Colon (tissue), 2 donors: ENCODE data around the gene OPRL1.
"Not testable (repeated sequence)": the region's sequence is repeated elsewhere in the genome, so short reads cannot be mapped to it uniquely, and the experiment has no call there.

Experiments
- FAIRE-seq: peaks from 2 replicates; lab custom pipeline; 2012; peaks lifted over from hg19 to GRCh38; lab: Jason Lieb, UNC
- donor health status: control.
- donor health status: control.

Gene OPRL1

DNA sequence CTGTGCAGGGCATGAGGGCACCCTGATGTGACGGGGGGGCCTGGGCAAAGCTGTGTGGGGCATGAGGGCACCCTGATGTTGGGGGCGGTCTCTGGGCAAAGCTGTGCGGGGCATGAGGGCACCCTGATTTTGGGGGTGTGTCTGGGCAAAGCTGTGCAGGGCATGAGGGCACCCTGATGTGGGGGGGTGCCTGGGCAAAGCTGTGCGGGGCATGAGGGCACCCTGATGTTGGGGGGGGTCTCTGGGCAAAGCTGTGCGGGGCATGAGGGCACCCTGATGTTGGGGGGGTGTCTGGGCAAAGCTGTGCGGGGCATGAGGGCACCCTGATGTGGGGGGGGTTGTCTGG lies 37.5 kb downstream of the OPRL1 start:
- not testable (repeated sequence) for FAIRE-seq

DNA sequence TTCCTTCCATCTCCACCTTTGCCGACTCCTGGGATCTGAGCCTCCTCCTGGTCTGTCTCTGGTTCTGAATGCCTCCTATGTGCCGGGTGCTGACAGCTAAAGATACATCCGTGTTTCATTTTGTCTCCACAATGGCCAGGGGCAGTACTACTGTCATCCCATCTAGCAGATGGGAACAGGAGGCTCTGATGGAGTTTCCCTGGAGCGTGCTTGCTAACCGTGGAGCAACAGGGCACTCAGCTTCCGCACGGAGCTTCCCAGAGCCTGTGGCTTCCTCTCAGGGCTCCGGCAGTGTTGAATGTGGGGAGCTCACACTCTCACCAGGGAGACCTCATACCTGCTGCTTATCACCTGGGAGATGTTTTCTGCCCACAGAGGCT lies 39.4 kb downstream of the OPRL1 start:
- FAIRE-seq: no peak

DNA sequence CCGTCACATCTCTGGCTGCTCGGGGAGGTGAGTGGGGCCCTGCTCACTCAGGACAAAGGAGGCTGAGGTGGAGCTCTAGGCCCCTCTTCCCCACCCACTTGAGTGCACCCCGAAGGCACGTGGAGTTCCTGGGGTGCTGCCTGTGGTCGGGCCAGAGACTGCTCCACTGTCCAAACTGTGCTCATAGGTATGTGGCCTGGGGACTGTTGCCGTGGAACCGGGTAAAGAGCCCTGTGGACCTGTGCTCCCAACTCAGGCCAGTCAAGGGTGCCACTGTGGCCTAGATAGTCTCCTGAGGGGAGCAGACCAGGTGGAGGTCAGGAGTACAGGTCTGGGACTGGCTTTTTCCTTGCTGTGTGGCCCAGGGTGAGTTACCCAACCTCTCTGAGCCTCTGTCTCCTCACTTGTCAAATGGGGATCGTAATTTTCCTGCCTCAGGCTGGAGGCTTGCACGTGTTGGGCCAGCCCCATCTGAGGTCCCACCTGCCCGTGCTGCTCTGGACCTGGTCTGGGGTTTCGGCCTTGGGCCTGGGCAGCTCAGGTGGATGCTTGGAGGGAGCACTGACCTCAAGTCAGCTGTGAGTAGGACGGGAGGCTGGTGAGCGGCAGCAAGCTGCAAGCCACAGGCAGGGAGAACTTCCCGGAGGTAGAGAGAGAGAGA lies 39.9 kb downstream of the OPRL1 start:
- FAIRE-seq: no peak

DNA sequence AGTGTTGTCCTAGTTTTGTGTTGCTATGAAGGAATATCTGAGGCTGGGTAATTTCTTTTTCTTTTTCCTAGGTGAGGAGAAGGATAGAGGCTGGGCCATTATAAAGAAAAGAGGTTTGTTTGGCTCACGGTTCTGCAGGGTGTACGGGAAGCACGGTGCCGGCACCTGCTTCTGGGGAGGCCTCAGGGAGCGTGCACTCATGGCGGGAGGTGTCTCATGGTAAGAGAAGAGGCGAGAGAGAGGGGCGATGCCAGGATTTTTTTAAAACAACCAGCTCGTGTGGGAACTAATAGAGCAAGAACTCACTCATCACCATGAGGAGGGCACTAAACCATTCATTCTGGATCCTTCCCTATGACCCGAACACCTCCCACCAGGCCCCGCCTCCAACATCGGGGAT lies 41.7 kb downstream of the OPRL1 start:
- FAIRE-seq: no peak

DNA sequence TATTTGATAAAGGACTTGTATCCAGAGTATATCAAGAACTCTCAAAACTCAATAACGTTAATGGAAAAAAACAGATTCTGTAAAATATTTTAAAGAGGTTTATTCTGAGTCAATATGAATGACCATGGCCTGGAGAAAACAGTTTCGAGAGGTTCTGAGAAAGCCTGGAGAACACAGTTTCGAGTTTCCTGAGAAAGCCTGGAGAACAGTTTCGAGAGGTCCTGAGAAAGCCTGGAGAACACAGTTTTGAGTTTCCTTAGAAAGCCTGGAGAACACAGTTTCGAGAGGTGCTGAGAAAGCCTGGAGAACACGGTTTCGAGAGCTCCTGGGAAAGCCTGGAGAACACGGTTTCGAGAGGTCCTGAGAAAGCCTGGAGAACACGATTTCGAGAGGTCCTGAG lies 43.0 kb downstream of the OPRL1 start:
- not testable (repeated sequence) for FAIRE-seq

DNA sequence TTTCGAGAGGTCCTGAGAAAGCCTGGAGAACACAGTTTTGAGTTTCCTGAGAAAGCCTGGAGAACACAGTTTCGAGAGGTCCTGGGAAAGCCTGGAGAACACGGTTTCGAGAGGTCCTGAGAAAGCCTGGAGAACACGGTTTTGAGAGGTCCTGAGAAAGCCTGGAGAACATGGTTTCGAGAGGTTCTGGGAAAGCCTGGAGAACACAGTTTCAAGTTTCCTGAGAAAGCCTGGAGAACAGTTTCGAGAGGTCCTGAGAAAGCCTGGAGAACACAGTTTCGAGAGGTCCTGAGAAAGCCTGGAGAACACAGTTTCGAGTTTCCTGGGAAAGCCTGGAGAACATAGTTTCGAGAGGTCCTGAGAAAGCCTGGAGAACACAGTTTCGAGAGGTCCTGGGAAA lies 43.6 kb downstream of the OPRL1 start:
- FAIRE-seq: not testable (repeated sequence)

DNA sequence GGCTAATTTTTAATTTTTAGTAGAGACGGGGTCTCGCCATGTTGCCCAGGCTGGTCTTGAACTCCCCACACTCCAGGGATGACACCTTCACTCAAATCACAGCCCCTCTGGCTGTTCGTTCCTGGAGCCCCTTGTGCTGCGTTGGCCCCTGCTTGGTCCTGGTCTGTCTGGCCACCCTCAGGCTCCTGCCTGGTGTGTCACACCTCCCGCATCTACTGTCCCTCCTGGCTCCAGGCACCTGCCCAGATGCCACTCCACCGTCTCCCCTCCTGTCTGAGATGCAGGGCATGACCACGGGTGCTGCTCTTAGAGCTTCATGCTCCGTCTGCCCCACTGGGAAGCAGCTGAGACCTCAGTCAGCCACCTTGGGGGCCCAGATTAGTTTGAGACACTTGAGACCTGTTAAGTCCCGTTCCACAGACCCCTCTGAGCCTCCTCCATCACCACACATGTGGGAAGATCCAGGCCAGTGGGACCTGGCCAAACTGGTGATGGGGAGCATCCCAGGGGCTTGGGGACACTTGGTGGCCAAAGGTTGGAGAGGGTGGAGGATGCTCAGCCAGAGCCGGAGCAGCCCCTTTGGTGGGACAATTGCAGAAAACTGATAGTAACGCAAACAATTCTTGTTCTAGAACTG lies 49.4 kb downstream of the OPRL1 start:
- no peak for FAIRE-seq

DNA sequence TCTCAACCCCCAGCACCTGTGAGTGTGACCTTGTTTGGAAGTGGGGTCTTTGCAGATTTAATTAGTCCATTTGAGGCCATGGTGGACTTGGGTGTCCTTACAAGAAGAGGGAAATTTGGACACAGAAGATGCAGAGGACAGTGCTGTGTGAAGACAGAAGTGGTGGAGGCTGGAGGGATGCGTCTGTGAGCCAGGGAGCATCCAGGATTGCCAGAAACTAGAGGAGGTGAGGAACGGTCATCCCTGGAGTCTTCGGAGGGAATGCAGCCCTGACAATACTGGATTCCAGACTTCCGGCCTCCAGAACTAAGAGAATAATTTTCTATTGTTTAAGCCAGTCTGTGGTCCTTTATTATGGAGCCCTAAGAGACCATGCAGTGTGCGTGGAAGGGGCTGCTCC lies 50.4 kb downstream of the OPRL1 start:
- no peak for FAIRE-seq

DNA sequence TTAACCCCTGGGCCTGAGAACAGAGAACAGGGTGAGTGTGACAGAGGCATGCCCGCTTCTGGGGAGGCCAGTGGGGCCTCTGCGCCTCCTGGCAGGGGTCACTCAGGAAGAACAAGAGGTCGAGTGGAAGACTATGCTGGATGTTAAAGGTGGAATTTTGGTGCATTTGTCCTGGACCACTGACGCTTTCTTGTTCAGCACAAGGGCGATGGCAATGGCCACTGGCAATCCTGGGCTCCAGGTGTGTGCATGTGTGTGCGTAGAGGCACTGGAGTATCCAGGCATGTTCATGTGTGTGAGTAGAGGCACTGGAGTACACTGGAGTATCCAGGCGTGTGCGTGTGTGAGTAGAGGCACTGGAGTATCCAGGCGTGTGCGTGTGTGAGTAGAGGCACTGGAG lies 51.0 kb downstream of the OPRL1 start:
- FAIRE-seq: no peak

DNA sequence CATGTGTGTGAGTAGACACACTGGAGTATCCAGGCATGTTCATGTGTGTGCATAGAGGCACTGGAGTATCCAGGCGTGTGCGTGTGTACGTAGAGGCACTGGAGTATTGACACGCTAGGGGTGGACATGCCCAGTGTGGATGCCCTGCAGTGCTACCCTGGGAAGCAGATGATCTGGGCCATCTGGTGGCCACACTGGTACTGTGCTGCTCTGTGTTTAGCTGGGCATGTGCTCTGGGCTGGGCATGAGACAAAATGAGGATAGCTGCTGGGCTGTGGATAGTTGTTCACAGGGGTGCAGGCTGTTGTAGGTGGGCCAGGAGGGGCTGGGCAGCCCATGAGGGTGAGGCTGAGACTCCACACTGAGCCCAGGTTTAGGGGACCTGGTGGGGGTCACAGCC lies 51.5 kb downstream of the OPRL1 start:
- no peak for FAIRE-seq

DNA sequence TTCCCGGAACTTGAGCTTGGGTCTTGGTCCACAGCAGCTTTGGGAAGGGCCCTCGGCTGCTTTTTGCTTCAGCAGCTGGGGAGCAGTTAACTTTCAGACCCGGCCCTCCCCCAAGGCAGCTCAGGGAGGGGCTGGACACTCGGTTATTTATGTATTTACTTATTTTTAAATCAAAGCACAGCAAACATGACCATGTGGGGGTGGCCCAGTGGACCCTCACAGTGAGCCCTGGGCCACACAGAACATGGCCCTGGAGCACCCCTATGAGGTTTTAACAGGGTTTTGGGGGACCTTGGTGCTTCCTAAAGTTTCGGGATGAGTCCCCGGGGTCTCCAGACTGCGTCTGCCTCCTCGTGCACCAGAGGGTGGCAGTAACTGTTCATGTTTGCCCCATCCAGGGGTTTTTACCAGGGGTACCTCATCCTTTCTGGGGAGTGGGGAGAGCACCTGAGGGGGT lies 54.1 kb downstream of the OPRL1 start:
- no peak for FAIRE-seq

DNA sequence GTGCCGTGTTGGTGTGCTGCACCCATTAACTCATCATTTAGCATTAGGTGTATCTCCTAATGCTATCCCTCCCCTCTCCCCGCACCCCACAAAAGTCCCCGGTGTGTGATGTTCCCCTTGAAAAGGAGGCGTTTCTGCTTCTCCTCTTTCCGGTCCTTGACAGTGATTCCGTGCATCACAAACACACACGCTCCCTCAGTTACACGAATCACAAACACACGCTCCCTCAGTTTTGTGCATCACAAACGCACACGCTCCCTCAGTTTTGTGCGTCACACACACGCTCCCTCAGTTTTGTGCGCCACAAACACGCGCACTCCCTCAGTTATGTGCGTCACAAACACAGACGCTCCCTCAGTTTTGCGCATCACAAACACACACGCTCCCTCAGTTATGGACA lies 54.9 kb downstream of the OPRL1 start:
- FAIRE-seq: not testable (repeated sequence)

DNA sequence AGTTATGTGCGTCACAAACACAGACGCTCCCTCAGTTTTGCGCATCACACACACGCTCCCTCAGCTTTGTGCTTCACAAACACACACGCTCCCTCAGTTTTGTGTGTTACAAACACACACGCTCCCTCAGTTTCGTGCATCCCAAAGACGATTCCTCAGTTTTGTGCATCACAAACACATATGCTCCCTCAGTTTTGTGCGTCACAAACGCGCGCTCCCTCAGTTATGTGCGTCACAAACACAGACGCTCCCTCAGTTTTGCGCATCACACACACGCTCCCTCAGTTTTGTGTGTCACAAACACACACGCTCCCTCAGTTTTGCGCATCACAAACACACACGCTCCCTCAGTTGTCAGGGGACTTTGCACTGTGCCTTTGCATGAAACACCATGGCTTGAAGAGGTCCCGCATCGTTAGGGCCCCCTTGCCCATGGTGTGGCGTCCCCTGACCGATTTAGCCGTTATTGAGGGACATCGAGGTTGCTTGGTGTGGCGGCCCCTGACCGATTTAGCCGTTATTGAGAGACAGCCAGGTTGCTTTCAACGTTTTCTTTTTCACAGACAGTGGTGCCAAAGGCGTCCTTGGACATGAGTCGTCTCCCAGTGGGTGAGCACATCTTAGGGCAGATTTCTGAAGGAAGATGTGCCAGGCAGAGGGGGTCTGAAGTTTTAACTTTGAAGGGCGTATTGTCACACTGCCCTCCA lies 56.3 kb downstream of the OPRL1 start:
- FAIRE-seq: no peak

DNA sequence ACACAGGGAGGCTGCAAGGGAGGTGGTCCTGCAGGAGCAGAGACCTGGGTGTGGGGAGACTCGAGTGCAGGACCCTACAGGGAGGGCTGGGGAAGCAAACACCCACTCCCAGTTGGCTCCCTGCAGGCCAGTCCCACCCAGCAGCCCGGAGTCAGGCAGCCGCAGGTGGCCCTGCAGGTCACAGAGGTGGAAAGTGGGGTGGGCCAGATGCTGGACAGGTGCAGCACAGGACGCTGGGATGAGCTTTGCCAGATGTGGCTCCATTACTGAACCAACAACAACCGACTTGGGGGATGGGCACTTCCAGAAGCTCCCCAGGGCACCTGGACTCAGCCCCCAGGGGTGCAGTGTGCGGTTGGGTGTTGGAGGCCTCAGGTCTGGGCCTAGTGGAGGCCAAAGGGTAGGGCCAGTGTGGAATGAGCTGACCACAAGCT lies 57.7 kb downstream of the OPRL1 start:
- no peak for FAIRE-seq

DNA sequence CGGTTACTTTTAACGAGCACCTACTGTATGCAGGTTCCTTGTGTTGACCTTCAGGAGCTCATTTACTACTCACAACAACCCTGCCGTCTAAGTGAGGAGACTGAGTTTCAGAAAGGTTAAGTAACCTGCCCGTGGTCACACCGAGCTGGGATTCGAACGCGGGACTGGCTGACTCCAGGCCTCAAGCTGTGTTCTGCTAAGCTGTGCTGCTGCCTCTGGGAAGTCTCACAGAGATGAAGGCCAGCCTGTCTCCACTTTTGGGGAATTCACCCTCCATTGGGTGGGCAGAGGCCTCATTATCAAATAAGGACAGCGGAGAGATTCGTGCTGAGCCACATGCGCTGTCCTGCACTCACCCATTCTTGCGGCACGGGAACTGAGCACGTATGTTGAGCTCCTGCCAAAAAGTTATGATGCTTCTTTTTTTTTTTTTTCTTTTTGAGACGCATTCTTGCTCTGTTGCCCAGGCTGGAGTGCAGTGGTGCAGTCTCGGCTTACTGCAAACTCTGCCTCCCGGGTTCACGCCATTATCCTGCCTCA lies 58.5 kb downstream of the OPRL1 start:
- FAIRE-seq: no peak

DNA sequence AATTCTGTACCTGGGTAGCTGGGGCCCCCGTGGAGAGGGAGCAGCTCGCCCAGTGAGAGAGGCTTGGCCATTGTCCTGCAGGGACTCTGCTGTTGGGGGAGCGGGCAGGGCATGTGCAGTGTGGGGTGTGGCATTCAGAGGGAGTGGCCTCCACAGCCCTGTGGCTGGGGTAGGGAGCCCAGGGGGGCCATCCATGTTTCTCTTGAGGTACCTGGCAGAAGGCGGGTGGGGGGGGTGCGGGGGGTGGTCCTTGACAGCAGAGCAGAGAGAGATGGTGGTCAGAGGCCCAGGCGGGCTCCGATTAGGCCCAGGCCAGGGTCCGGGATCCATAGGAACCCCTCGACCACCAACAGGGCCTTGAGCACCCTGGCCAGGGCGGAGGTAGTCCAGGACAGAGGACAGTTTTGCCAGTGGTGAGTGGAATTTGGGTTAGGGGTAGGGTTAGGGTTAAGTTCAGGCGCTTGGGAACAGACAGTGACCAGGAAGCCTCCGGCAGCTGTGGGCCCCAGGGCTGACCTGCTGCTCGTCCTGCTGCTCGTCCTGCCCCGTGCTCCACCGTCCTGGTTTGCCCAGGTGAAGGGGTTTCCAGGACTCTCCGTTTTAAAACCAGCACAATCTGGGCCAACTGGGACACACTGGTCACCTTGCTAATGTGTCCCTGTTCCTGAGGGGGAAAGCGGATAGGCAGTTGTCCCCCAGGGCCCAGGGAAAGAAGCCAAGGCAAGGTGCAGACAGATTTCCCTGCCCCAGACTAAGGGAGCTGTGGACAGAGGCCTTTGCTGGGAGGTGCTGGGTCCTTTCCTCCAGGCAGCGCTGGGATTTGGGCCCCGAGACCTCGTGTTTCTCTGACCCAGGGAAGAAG lies 59.5 kb downstream of the OPRL1 start:
- FAIRE-seq: no peak

DNA sequence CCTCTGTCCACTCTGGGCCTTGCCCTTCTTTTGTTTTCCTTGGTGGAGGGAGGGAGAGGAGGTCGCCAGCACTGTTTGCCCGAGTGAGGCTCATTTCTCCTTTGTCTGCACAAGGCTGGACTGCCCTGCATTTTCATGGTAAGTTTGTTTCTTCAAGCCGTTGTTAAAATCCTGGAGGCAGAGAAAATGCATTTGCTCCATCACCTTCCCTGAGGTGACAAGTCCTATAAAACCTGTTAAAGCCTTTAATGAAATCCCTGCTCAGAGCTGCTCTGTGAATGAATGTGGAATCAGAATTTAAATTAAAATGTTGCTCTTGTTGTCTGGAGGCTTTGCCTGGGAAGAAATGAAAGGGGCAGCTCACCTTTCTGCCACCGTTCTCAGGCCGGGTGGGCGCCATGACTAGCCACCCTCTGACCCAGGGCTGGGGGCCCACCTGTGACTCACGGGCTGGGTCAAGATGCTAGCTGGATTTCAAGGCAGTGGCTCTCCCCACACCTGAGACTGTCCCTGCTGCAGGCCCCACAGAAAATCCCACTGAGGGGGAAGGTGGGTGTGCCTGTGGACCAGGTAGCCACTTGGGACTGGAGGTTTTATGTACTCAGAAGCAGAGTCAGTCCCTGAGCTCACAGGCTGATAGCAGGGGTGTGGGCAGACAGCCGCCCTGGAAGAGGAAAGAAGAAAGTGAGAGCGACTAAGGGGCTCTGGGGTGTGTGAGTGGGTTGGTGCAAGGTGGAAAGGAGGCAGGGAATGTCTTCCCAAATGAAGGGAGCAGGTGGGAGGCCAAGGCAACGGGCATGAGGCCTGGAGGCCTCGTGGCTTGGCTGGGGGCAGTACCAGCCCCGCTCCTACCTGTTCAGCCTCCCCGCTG lies 60.4 kb downstream of the OPRL1 start:
- FAIRE-seq: no peak

DNA sequence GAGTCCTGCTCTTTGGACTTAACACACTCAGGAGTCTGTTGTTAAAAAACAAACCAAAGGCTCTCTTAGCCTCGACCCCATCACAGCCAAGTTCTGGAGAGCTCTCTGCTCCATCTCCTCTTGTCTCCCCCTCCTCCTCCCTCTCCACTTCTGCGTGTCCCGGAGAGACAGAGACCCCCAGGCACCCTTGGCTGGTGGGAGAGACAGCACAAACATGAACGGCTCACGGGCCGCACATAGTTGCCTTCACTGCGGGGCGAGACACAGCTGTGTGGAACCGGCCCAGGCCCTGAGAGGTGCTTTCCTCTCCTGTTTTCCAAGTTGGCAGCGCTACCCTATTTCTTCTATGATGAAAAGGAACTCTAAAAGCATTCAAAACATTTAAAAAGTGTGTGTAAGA lies 61.1 kb downstream of the OPRL1 start:
- FAIRE-seq: no peak

DNA sequence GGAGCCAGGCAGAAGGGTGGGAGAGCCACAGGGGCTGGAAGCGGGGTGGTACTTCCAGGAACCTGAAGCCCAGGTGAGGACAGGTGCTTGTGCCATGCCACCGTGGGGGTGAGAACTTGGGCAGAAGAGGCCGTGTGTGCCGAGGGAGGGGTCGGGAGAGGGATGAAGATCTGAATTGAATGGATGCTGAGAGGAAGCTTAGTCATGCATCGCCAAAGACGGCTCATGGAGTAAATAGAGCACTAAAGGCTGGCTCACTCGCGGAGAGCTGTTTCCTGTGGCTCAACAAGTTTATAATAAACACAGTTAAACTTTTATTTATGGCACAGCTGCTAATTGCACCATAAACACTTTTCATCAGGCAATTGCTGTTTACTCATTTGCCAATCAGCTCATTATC lies 62.7 kb downstream of the OPRL1 start:
- FAIRE-seq: no peak

DNA sequence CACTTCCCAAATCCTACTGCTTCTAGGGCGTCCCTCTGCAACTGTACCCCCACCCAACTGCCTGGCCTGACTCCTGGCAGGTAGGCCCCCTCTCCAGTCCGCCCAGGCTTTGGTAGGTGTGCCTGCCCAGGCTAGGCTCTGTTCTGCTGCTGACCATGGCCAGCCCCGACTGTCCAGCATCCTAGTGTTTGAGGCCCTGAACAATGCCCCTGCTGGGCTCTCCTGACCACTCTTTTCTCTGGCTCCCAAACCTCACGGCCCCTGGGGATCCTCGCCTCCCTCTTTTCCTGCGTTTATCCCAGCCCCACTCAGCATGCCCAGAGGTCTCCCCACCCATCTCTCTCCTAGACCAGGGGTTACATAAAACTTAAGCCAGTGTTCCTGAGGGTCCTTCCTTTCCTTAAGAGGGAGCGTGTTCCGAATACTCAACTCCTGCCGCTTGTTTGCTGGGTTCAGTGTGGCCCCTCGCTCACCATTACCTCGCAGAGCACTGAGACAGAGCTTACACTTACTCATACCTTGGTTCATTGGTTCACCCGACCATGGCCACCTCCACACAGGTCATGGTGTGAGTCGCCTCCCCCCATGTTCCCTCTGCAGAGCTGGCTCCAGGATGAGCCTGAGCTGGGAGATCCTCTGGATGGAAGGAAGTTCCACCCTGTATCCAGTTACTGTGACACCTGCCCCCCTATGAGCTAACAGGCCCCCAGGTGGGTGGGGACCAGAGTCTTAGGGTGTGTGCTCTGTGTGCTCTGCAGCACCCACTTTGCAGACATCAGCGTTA lies 63.3 kb downstream of the OPRL1 start:
- no peak for FAIRE-seq
